Upper lobe of left lung (tissue), 6 donors: Measurements from ENCODE around the gene SPATA16. TPM values are rescaled to one million over a fixed set of nuclear protein-coding genes. Genes with fewer than 3 reads are reported as not detected.

Source experiments
- ATAC-seq, 2 donors: fragments of 200-7000 bp; cut with Tn5 transposase; one replicate each; pipeline ENCODE4 v1.9.1; 2022; ENCODE audit warnings: mild to moderate bottlenecking in 2 of 2, moderate library complexity in 2 of 2; ENCODE audit not compliant: low FRiP score in 2 of 2
- DNase-seq, 2 donors: peaks; one replicate each; pipeline ENCODE4 v3.0.0-alpha.2; 2019 to 2020
- H3K27ac ChIP-seq, 4 donors: fragments of 200-600 bp; sonication (generic); one replicate each; pipeline ENCODE4 v1.5.1; 2016 to 2019
- H3K27me3 ChIP-seq, 4 donors: fragments of 200-600 bp; sonication (generic); one replicate each; pipeline ENCODE4 v1.5.1; 2017 to 2019
- H3K36me3 ChIP-seq, 4 donors: fragments of 200-600 bp; sonication (generic); one replicate each; pipeline ENCODE4 v1.5.1; 2016 to 2019
- H3K4me1 ChIP-seq, 4 donors: fragments of 200-600 bp; sonication (generic); one replicate each; pipeline ENCODE4 v1.5.1; 2018 to 2019
- H3K4me3 ChIP-seq, 4 donors: fragments of 200-600 bp; sonication (generic); one replicate each; pipeline ENCODE4 v1.5.1; 2017 to 2019; ENCODE audit warnings: mild to moderate bottlenecking in 2 of 4, moderate library complexity in 1 of 4
- H3K9me3 ChIP-seq, 4 donors: fragments of 200-600 bp; sonication (generic); one replicate each; pipeline ENCODE4 v1.5.1; 2018 to 2019
- CTCF ChIP-seq, 6 experiments: fragments of 450-650 bp in 4 of 6; fragments of 200-600 bp in 2 of 6; sonication (generic) in 2 of 6; IDR thresholded peaks; one replicate each; pipeline ENCODE4 v1.5.1; 2016 to 2019; ENCODE audit warnings: antibody characterized with exemption in 6 of 6
- EP300 ChIP-seq, 4 donors: sonication (generic); formaldehyde crosslinking; IDR thresholded peaks; one replicate each; pipeline ENCODE4 v1.5.1; 2017; ENCODE audit warnings: antibody characterized with exemption in 4 of 4, control low read depth in 2 of 4
- POLR2A ChIP-seq, 4 donors: fragments of 450-650 bp; IDR thresholded peaks; one replicate each; pipeline ENCODE4 v1.5.1; 2016 to 2017; ENCODE audit warnings: antibody characterized with exemption in 4 of 4, mild to moderate bottlenecking in 2 of 4
- POLR2AphosphoS5 ChIP-seq, 2 donors: sonication (generic); formaldehyde crosslinking; IDR thresholded peaks; one replicate each; pipeline ENCODE4 v1.5.1; 2017; ENCODE audit warnings: antibody characterized with exemption in 2 of 2
- WGBS, 2 donors: methylation state at CpG; one replicate each; pipeline ENCODE4 v1.1.5; 2017 to 2018; 5-methylcytosine and 5-hydroxymethylcytosine counted together
- total RNA-seq, 6 donors: library from RNA; depleted of rRNA in 4 of 6; stranded (reverse); fragments of >200 nt in 4 of 6; gene quantifications; one replicate each; pipeline versions ENCODE4 v1.1.0 to v1.2.1, GENCODE V29; 2016 to 2021
- donor health status: DM: no; HTN: no; CAD: no; lungs with moderate emphysema.
- donor health status: DM: no; HTN: yes; CAD: no; lungs with severe emphysema.

Gene SPATA16
- total RNA-seq, 6 donors from 2014 or later, result not detected

GRCh38 chr3:173138026-173138425 is 3.0 kb downstream of the SPATA16 start:
- no peak overlapping the region for H3K27ac ChIP-seq
- TF ChIP-seq EP300 (IDR thresholded peaks at IDR 0.05), result no peak

GRCh38 chr3:173135059-173135458 is 6.0 kb downstream of the SPATA16 start:
- no peak for DNase-seq
- H3K4me1 ChIP-seq, result no peaks in the 10 kb centered on the region
- no peak for TF ChIP-seq CTCF (IDR thresholded peaks at IDR 0.05)
- TF ChIP-seq EP300 (IDR thresholded peaks at IDR 0.05), result no peak
- no peak for TF ChIP-seq POLR2A (IDR thresholded peaks at IDR 0.05)
- no peak for TF ChIP-seq POLR2AphosphoS5 (IDR thresholded peaks at IDR 0.05)
- no peak overlapping the region for H3K27ac ChIP-seq
- no peaks in the 10 kb centered on the region for H3K36me3 ChIP-seq
- H3K9me3 ChIP-seq, result no peaks in the 10 kb centered on the region
- H3K27me3 ChIP-seq, result no peaks in the 10 kb centered on the region
- no peak for ATAC-seq
- no peak overlapping the region for H3K4me3 ChIP-seq
- 31 to 32% methylated on average over 2 of the region's 2 CpGs for WGBS, 2 donors

More at GRCh38 chr3:173138026-173138425, 3.0 kb downstream of the SPATA16 start:
- ATAC-seq (no peak), DNase-seq (no peak)
- Histone ChIP-seq H3K9me3 (no peaks in the 10 kb centered on the region), H3K4me3 (no peak overlapping the region), H3K4me1 (no peaks in the 10 kb centered on the region), H3K27me3 (no peaks in the 10 kb centered on the region), H3K36me3 (no peaks in the 10 kb centered on the region)
- 75 to 86% methylated on average over 3 of the region's 3 CpGs for WGBS, 2 donors

DNA sequence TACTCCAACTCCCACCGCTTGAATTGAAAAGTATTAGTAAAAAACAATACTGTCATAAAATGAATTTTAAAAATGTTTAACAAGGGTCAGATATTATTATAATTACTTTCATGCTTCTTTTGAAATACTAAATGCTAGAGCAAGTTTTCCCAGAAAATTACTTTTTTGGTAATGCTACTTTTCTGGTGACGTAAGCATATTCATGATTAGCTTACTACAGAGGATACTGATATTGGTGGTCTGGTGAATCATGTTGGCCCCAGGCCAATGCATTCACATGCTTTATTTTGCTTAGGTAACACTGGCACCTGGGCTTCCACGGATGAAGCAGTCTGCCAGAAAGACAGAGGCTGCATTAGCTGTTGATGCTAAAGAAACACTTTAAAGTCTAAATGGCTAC is 12.4 kb downstream of the SPATA16 start:
- Histone ChIP-seq H3K9me3 (no peaks in the 10 kb centered on the region), H3K27ac (no peak overlapping the region), H3K4me1 (no peaks in the 10 kb centered on the region), H3K4me3 (no peak overlapping the region), H3K36me3 (no peaks in the 10 kb centered on the region), H3K27me3 (no peaks in the 10 kb centered on the region)
- no peak for DNase-seq
- 84 to 88% methylated on average over 3 of the region's 3 CpGs for WGBS, 2 donors
- no peak for ATAC-seq
- no peak for TF ChIP-seq EP300 (IDR thresholded peaks at IDR 0.05)
- TF ChIP-seq POLR2A (IDR thresholded peaks at IDR 0.05), result no peak
- TF ChIP-seq POLR2AphosphoS5 (IDR thresholded peaks at IDR 0.05), result no peak
- no peak for TF ChIP-seq CTCF (IDR thresholded peaks at IDR 0.05)

GRCh38 chr3:173111321-173111720 is 29.7 kb downstream of the SPATA16 start:
- 83 to 93% methylated on average over 2 of the region's 2 CpGs for WGBS, 2 donors
- no peak for TF ChIP-seq EP300 (IDR thresholded peaks at IDR 0.05)
- no peak for TF ChIP-seq POLR2A (IDR thresholded peaks at IDR 0.05)
- no peak for TF ChIP-seq POLR2AphosphoS5 (IDR thresholded peaks at IDR 0.05)
- TF ChIP-seq CTCF (IDR thresholded peaks at IDR 0.05), result no peak

GRCh38 chr3:173109143-173109542 is 31.9 kb downstream of the SPATA16 start:
- ATAC-seq, result no peak

More at GRCh38 chr3:173111321-173111720, 29.7 kb downstream of the SPATA16 start:
- H3K9me3 ChIP-seq, result no peaks in the 10 kb centered on the region
- DNase-seq (no peak), ATAC-seq (no peak)
- H3K36me3 ChIP-seq, result no peaks in the 10 kb centered on the region
- H3K4me1 ChIP-seq, result no peaks in the 10 kb centered on the region
- H3K4me3 ChIP-seq, result no peak overlapping the region
- no peak overlapping the region for H3K27ac ChIP-seq
- H3K27me3 ChIP-seq, result no peaks in the 10 kb centered on the region

More at GRCh38 chr3:173109143-173109542, 31.9 kb downstream of the SPATA16 start:
- Histone ChIP-seq H3K4me1 (no peaks in the 10 kb centered on the region), H3K27me3 (no peaks in the 10 kb centered on the region), H3K36me3 (no peaks in the 10 kb centered on the region), H3K27ac (no peak overlapping the region), H3K9me3 (no peaks in the 10 kb centered on the region), H3K4me3 (no peak overlapping the region)
- TF ChIP-seq EP300 (IDR thresholded peaks at IDR 0.05), result no peak
- no peak for TF ChIP-seq POLR2AphosphoS5 (IDR thresholded peaks at IDR 0.05)
- no peak for TF ChIP-seq CTCF (IDR thresholded peaks at IDR 0.05)
- no peak for TF ChIP-seq POLR2A (IDR thresholded peaks at IDR 0.05)
- 72 to 75% methylated on average over 4 of the region's 4 CpGs for WGBS, 2 donors
- DNase-seq, result no peak
